OCI-LY7 (cell line): ENCODE data around the gene HS3ST4. TPM values are rescaled to one million over a fixed set of nuclear protein-coding genes. Genes with fewer than 3 reads are reported as not detected.

Source experiments
- Bru-seq: library from RNA; stranded (reverse); fragments of 400-500 nt; gene quantifications from one replicate; lab custom pipeline; 2021; lab: Mats Ljungman, UMichigan
- BruChase-seq, 2 experiments: library from RNA; stranded (reverse); fragments of 400-500 nt; gene quantifications; one replicate each; lab custom pipeline; 2021; lab: Mats Ljungman, UMichigan
- BruUV-seq: library from RNA; stranded (reverse); fragments of 400-500 nt; replicated peaks from 2 replicates; lab custom pipeline; 2021; lab: Mats Ljungman, UMichigan
- CTCF ChIA-PET: fragments of 300-600 bp; sonication (Branson Sonifier 250); formaldehyde crosslinking; loops from one replicate; lab custom pipeline; 2022; ENCODE audit warnings: antibody characterized with exemption; ENCODE audit not compliant: unreplicated experiment; lab: Charles Lee
- POLR2A ChIA-PET: fragments of 300-600 bp; sonication (Branson Sonifier 250); formaldehyde crosslinking; loops from one replicate; lab custom pipeline; 2022; ENCODE audit warnings: antibody characterized with exemption; lab: Charles Lee
- DNase-seq: peaks from one replicate; pipeline ENCODE4 v3.0.0-alpha.2; 2015; ENCODE audit warnings: low spot score
- H2AFZ ChIP-seq: fragments of 200-600 bp; sonication (generic), shearing (Covaris generic); 2 replicates; pipeline ENCODE4 v1.6.1; 2014; ENCODE audit warnings: mild to moderate bottlenecking, antibody characterized with exemption, low read length, moderate library complexity
- H3K27ac ChIP-seq: fragments of 200-600 bp; sonication (generic); 2 replicates; pipeline ENCODE4 v1.5.1; 2014; ENCODE audit warnings: mixed run types, low read depth, mild to moderate bottlenecking, moderate library complexity, low read length, inconsistent platforms; ENCODE audit not compliant: poor library complexity, severe bottlenecking
- H3K36me3 ChIP-seq: fragments of 200-600 bp; sonication (generic); 2 replicates; pipeline ENCODE4 v1.6.1; 2014; ENCODE audit warnings: mild to moderate bottlenecking, antibody characterized with exemption, low read length, moderate library complexity, mixed read lengths; ENCODE audit not compliant: insufficient read depth
- H3K4me1 ChIP-seq: fragments of 200-600 bp; sonication (generic); 2 replicates; pipeline ENCODE4 v1.5.1; 2014; ENCODE audit warnings: mild to moderate bottlenecking, low read length; ENCODE audit not compliant: insufficient read depth, poor library complexity, severe bottlenecking
- H3K4me2 ChIP-seq: fragments of 200-600 bp; sonication (generic); 2 replicates; pipeline ENCODE4 v1.6.1; 2014; ENCODE audit warnings: mild to moderate bottlenecking, low read length
- H3K4me3 ChIP-seq: fragments of 200-600 bp; sonication (generic); 2 replicates; pipeline ENCODE4 v1.5.1; 2014; ENCODE audit warnings: mild to moderate bottlenecking, low read depth, low read length; ENCODE audit not compliant: poor library complexity, severe bottlenecking
- H3K79me2 ChIP-seq: fragments of 200-600 bp; sonication (generic); 2 replicates; pipeline ENCODE4 v1.6.1; 2016; ENCODE audit warnings: low read depth, mild to moderate bottlenecking, low read length, moderate library complexity, mixed read lengths; ENCODE audit not compliant: insufficient read depth
- H3K9me2 ChIP-seq: fragments of 200-600 bp; sonication (generic); 2 replicates; pipeline ENCODE4 v1.6.1; 2016; ENCODE audit warnings: mild to moderate bottlenecking, low read length, mixed read lengths; ENCODE audit not compliant: insufficient read depth
- H3K9me3 ChIP-seq: fragments of 200-600 bp; sonication (generic); 2 replicates; pipeline ENCODE4 v1.6.1; 2014; ENCODE audit warnings: mild to moderate bottlenecking, mixed run types, low read length, mixed read lengths
- H4K20me1 ChIP-seq: fragments of 200-600 bp; sonication (generic); 2 replicates; pipeline ENCODE4 v1.6.1; 2014; ENCODE audit warnings: mild to moderate bottlenecking, antibody characterized with exemption, low read length, moderate library complexity, mixed read lengths; ENCODE audit not compliant: insufficient read depth
- EZH2phosphoT487 ChIP-seq: fragments of 200-600 bp; sonication (generic); IDR thresholded peaks from 2 replicates; pipeline ENCODE4 v1.6.1; 2018; ENCODE audit warnings: low read depth, borderline replicate concordance, mild to moderate bottlenecking, mixed run types, antibody characterized with exemption, low read length, moderate library complexity, mixed read lengths
- intact Hi-C: fragments of 100-400 bp; cut with micrococcal nuclease; formaldehyde crosslinking; loops from one replicate; pipeline ENCODE4 v1.10.0; 2022; ENCODE audit not compliant: unreplicated experiment
- long read RNA-seq: library from polyadenylated mRNA; stranded (forward); transcript quantifications from one replicate; pipeline ENCODE4 v2.0.0, GENCODE V29; 2022
- total RNA-seq, 2 experiments: library from RNA; depleted of rRNA in 1 of 2; stranded (reverse); fragments of >200 nt in 1 of 2; shearing (Covaris generic) in 1 of 2; gene quantifications; 2 replicates each; pipeline ENCODE4 v1.2.3, GENCODE V29; 2014 to 2022
- TF ChIP-seq, protein P1 (sequence below): fragments of 200-600 bp; sonication (generic); conservative IDR thresholded peaks from 2 replicates; pipeline ENCODE4 v1.5.1; 2014; ENCODE audit warnings: mild to moderate bottlenecking, antibody characterized with exemption, low read length, moderate library complexity, mixed read lengths

Gene HS3ST4
- total RNA-seq (2014; rRNA removed; shearing (Covaris generic)) (not detected in 2 replicates), total RNA-seq (2022) (not detected in 2 replicates), Bru-seq, nascent RNA (not detected), BruChase-seq, experiment 1, labeled RNA remaining after a 6-hour chase (percentile 1 among the genes with signal in this experiment), BruChase-seq, experiment 2, labeled RNA remaining after a 2-hour chase (not detected)
- long read RNA-seq, result 0 reads

DNA sequence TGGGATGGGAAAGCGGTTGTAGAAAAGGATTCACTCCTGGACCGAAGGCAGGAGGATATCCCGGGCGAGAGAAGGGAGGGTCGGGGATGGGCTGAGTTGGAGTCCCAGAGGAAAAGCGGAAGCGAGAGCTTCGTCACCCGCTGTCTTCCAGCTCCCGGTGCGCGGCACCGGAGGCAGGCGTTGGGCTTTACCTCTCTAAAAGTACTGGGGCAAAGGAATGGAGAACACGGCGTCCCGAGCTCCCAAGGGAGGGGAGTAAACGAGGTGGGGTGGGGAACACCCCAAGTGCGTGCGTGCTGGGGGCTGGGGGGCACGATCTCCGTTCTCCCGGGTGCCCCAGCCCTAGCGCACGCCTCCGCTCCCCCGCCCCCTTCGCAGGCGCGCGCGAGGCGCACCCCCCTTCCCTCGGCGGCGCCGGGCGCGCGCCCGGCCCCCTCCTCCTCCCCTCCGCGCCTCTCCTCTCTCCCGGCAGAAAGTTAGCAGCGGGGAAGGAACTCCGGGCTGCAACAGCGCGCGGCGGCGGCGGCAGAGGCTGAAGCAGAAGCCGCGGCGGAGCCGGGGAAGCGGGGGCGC, at the start of gene HS3ST4:
Gene HS3ST4 (plus strand): TSS at position 441 of the 573 bp plus-strand sequence.
- Histone ChIP-seq H4K20me1 (no peaks in the 10 kb centered on the region), H3K9me3 (no peaks in the 10 kb centered on the region), H3K9me2 (no peaks in the 10 kb centered on the region), H3K79me2 (no peaks in the 10 kb centered on the region), H2AFZ (no peak within 1 kb of the TSS), H3K27ac (no peak within 1 kb of the TSS), H3K36me3 (no peaks in the 10 kb centered on the region), H3K4me2 (no peak within 1 kb of the TSS), H3K4me3 (no peak within 1 kb of the TSS), H3K4me1 (no peaks in the 10 kb centered on the region)
- DNase-seq, result no peak
- ChIA-PET CTCF (no interaction called here), POLR2A (interaction anchor here (0.6 kb wide), 1 partner anchor 228 kb away, joined by 4 read pairs; no protein-coding TSS in a partner anchor)
- BruUV-seq, result no TSS peak
- TF ChIP-seq, protein P1, sequence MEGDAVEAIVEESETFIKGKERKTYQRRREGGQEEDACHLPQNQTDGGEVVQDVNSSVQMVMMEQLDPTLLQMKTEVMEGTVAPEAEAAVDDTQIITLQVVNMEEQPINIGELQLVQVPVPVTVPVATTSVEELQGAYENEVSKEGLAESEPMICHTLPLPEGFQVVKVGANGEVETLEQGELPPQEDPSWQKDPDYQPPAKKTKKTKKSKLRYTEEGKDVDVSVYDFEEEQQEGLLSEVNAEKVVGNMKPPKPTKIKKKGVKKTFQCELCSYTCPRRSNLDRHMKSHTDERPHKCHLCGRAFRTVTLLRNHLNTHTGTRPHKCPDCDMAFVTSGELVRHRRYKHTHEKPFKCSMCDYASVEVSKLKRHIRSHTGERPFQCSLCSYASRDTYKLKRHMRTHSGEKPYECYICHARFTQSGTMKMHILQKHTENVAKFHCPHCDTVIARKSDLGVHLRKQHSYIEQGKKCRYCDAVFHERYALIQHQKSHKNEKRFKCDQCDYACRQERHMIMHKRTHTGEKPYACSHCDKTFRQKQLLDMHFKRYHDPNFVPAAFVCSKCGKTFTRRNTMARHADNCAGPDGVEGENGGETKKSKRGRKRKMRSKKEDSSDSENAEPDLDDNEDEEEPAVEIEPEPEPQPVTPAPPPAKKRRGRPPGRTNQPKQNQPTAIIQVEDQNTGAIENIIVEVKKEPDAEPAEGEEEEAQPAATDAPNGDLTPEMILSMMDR, result no peak
- TF ChIP-seq EZH2phosphoT487, result no peak
- intact Hi-C loops, result no loop called here

DNA sequence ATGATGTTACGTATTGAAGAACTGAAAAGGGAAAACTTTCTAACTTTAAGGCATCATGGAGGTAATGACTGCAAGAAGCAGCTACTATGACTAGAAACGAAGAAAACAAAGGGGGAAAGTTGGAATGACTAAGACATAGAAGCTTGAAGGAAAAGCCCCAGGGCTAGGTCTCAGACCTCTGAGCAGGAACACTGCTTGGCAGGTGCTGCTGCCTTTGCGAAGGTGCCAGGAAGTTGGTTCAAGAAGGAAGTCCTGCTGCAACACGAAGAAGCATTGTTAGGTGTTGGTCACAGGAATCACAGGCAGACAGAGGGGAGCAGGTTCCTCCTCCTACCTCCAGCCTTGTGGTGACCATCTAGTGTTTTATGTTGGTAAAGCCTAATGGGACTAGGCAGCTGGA, 48.1 kb upstream of the HS3ST4 start:
- intact Hi-C loops, result no loop called here
- H3K9me3 ChIP-seq, result no peaks in the 10 kb centered on the region
- H3K79me2 ChIP-seq, result no peaks in the 10 kb centered on the region
- no peak overlapping the region for H3K4me3 ChIP-seq
- no peaks in the 10 kb centered on the region for H4K20me1 ChIP-seq
- no peak overlapping the region for H3K4me2 ChIP-seq
- POLR2A ChIA-PET, result no interaction called here
- no peak overlapping the region for H3K27ac ChIP-seq
- no peak for DNase-seq
- TF ChIP-seq, protein P1, result no peak
- TF ChIP-seq EZH2phosphoT487, result no peak
- no peaks in the 10 kb centered on the region for H3K36me3 ChIP-seq
- no peaks in the 10 kb centered on the region for H3K4me1 ChIP-seq
- no peaks in the 10 kb centered on the region for H3K9me2 ChIP-seq
- H2AFZ ChIP-seq, result no peak overlapping the region
- CTCF ChIA-PET, result no interaction called here
- no TSS peak for BruUV-seq

DNA sequence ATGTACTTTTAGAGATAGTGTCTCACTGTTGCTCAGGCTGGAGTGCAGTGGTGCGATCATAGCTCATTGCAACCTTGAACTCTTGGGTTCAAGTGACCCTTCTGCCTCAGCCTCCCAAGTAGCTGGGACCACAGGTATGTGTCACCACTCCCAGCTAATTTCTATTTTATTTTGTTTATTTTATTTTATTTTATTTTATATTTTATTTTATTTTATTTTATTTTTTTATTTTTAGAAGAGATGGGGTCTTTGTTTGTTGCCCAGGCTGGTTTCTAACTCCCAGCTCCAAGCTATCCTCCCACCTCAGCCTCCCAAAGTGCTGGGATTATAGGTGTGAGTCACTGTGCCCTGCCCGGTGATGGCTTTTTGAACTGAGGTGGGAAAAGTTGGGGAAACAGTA, 35.1 kb upstream of the HS3ST4 start:
- no peak for DNase-seq
- Histone ChIP-seq H3K4me2 (no peak overlapping the region), H3K9me2 (no peaks in the 10 kb centered on the region), H3K36me3 (no peaks in the 10 kb centered on the region), H2AFZ (no peak overlapping the region), H3K4me1 (no peaks in the 10 kb centered on the region), H3K9me3 (no peaks in the 10 kb centered on the region), H3K4me3 (no peak overlapping the region), H3K79me2 (no peaks in the 10 kb centered on the region), H3K27ac (no peak overlapping the region), H4K20me1 (no peaks in the 10 kb centered on the region)
- POLR2A ChIA-PET, result interaction anchor here (0.6 to 0.7 kb wide), 2 partner anchors 17 to 76 kb away, joined by 3 read pairs; no protein-coding TSS in a partner anchor
- no TSS peak for BruUV-seq
- no peak for TF ChIP-seq EZH2phosphoT487
- TF ChIP-seq, protein P1, result no peak
- CTCF ChIA-PET, result no interaction called here
- intact Hi-C loops, result no loop called here
